8988T (cell line): ENCODE measurements around the gene GOLGB1.

Experiments used
- DNase-seq: peaks from one replicate; pipeline ENCODE4 v3.0.0; 2011

Gene GOLGB1

DNA sequence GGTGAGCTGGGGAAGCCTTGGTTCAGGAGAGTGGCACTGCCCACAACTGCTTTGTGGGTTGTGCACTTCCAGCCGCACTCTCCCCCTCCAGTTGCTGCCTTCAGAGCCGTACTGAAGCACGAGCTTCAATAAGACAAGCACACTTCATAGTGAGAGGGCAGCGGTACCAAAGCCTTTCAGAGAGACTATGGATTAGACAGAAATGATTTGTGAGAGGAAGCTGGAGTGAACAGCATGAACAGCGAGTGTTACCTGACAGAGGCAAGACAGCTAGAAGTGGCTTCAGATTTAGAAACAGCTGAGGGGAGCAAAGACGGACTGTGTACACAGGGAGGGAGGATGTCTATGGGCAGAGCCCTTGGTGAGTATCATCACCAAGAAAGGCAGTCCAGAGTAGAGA is 119.9 kb downstream of the GOLGB1 start:
- DNase-seq, result no peak

DNA sequence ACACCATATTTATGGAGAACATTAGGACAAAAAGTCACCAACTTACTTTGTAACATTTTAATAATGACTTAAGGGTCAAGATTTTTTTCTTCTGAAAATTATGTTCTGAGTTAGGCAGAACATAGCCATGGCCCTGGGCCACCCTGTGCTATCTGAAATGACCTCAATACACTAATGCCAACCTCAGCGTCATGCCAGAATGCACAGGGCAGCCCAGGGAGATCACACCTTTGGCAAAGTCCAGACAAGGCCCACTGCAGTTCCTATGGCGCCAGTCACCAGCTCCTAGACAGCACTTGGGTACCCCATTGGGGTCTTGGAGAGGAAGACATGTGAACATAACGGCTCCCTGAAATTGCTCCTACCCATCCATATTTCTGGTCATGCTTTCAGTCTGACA is 121.9 kb downstream of the GOLGB1 start:
- DNase-seq, result no peak

DNA sequence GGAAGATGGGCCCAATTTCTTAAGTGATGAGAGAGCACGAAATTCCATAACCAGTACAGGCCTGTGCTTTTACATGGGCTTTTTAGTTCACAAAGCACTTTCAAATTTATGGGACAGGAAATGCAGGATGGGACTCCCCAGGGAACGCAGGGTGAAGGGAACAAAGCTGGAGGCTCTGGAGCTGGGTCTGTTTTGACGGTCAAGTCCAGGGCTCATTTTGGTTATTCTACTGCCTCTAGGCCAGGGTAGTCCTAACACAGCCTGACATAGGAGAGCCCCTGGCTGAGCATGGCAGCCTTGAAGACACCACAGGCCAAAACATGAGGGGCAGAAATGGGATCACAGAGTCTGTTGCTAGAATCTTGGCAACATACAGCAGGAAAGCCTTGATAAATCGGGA is 122.3 kb downstream of the GOLGB1 start:
- DNase-seq, result no peak

DNA sequence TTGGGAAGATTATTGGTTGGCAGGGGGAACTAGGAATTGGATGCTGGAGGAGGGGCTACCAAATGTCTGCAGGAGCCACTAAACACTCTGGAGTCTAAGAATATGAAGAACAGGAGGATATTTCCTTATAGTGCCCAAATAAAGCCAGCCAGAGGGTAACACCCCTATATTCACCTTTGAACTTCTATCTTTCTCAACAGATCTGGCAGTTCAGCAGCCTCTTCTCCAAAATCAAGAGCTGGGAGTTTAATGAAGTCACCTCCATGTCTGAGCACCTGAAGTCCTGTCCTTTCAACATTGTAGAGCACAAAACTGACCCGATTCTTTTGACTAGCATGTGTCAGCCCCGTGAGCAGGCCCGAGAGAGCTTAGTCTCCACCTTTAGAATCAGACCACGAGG is 123.0 kb downstream of the GOLGB1 start:
- DNase-seq, result no peak

DNA sequence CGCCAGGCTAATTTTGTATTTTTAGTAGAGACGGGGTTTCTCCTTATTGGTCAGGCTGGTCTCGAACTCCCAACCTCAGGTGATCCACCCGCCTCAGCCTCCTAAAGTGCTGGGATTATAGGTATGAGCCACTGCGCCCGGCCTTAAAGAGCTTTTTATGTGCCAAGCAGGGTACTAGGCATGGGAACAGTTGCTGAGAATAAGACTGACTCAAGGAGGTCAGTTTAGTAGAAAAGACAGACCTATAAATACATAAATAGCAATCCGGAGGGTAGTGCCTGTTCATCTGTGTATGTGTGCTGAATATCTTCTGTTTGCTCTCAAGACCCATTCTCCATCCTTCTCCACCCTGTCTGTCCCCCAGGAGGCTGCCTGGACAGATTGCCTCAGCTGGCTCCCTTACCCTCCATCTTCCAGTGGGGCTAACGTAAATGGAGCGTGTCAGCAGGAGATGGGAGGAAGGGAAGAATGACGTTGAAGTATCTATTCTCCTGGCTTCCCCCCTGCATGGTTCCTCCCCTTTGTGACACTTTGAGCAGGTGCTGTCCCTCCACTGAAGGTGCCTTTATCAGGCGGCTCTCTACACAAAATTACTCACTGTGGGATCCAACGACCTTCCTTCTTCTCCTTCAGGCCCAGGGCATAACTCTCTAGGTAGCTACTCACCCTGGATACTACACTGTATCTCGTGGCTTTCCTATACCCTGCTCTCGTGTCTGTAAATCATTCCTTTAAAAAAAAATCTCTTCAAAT is 125.2 kb downstream of the GOLGB1 start:
- no peak for DNase-seq

DNA sequence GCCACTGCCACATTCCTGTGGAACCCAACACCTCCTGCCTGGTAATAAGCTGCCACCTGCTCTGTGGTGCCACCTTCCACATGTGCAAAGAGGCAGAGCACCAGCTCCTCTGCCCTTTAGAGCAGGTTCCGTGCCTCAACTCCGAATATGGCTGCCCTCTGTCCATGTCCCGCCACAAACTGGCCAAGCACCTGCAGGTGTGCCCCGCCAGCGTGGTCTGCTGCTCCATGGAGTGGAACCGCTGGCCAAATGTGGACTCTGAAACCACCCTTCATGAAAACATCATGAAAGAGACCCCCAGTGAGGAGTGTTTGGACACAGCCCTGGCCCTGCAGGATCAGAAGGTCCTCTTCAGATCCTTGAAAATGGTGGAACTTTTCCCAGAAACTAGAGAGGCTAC is 128.1 kb downstream of the GOLGB1 start:
- no peak for DNase-seq

DNA sequence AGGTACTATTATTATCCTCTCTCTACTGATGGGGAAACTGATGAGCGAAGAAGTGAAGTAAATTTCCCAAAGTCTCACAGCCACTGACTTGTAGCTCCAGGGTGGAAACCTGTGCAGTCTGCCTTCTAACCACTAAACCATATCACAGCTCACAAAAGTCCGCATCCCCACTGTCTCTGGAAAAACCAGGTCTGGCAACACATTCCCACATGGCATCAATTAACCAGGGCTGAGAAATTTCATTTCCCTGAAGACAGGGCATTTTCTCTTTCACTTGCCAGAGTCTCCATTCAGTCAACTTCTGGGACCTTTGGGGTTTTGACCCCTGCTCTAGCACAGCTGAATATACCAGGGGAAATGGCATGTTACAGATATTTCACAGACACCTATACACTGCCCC is 129.8 kb downstream of the GOLGB1 start:
- DNase-seq, result no peak
